Duodenal mucosa (tissue), 2 donors: Measurements from ENCODE around the gene KPNA2.
"Not testable (repeated sequence)": the region's sequence is repeated elsewhere in the genome, so short reads cannot be mapped to it uniquely, and the experiment has no call there.

Experiments
- H3K27ac ChIP-seq: one replicate; pipeline ENCODE4 v1.7.0; 2013; ENCODE audit warnings: low read depth, low read length
- H3K27me3 ChIP-seq, 2 donors: one replicate each; pipeline ENCODE4 v1.7.0; 2013; ENCODE audit warnings: low read length in 2 of 2, control low read depth in 1 of 2; ENCODE audit not compliant: insufficient read depth in 2 of 2, control insufficient read depth in 1 of 2
- H3K36me3 ChIP-seq, 2 donors: one replicate each; pipeline ENCODE4 v1.7.0; 2013; ENCODE audit warnings: low read length in 2 of 2, control low read depth in 1 of 2; ENCODE audit not compliant: insufficient read depth in 2 of 2, control insufficient read depth in 1 of 2
- H3K4me1 ChIP-seq, 2 donors: one replicate each; pipeline ENCODE4 v1.7.0; 2013; ENCODE audit warnings: low read length in 2 of 2, control low read depth in 1 of 2; ENCODE audit not compliant: insufficient read depth in 2 of 2, control insufficient read depth in 1 of 2
- H3K4me3 ChIP-seq, 2 donors: one replicate each; pipeline ENCODE4 v1.7.0; 2013; ENCODE audit warnings: low read length in 2 of 2, low read depth in 1 of 2
- H3K9ac ChIP-seq, 2 donors: one replicate each; pipeline ENCODE4 v1.7.0; 2013; ENCODE audit warnings: low read length in 2 of 2, low read depth in 1 of 2
- H3K9me3 ChIP-seq, 2 donors: one replicate each; pipeline ENCODE4 v1.7.0; 2013; ENCODE audit warnings: low read length in 2 of 2, control low read depth in 1 of 2; ENCODE audit not compliant: control insufficient read depth in 1 of 2

Gene KPNA2

GRCh38 chr17:68035523-68036303 lies at the start of gene KPNA2:
Gene KPNA2 (plus strand): TSS chr17:68035735. CDS start chr17:68037133, 1,398 bp downstream.
- Histone ChIP-seq H3K4me1 (peaks cover 5 to 8% of the 10 kb centered on the region in 2 donors), H3K27ac (peak within 1 kb of the TSS; percentile 63), H3K4me3 (peak within 1 kb of the TSS; percentile 88 to 91), H3K36me3 (peaks cover 0 to 23% of the 10 kb centered on the region in 2 donors), H3K9ac (peak within 1 kb of the TSS; percentile 84 to 90), H3K27me3 (no peaks in the 10 kb centered on the region), H3K9me3 (no peaks in the 10 kb centered on the region)

DNA sequence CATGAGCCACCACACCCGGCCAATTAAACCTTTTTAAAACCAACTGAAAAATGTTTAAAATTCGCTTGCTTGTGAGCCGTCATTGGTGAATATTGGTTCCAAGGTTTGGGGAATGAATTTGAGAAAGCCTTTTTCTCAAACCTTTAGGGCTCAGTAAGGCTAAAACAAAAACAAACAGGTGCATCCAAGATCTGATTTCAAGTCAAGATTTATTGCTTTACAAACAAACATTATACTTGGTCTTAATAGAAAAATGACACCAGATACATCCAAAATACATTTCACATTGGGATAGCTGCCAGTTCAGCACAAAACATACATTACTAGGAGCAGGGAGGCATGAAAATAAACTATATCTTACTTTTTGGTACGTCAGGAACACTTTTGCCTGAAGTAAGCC lies 44.6 kb upstream of the KPNA2 start:
- no peaks in the 10 kb centered on the region for H3K9me3 ChIP-seq
- peaks cover 0 to 2% of the 10 kb centered on the region in 2 donors for H3K27me3 ChIP-seq
- H3K36me3 ChIP-seq = no peaks in the 10 kb centered on the region
- peaks cover 15 to 16% of the 10 kb centered on the region in 2 donors for H3K4me1 ChIP-seq
- H3K27ac ChIP-seq = no peak overlapping the region
- no peak overlapping the region for H3K4me3 ChIP-seq
- H3K9ac ChIP-seq = no peak overlapping the region

DNA sequence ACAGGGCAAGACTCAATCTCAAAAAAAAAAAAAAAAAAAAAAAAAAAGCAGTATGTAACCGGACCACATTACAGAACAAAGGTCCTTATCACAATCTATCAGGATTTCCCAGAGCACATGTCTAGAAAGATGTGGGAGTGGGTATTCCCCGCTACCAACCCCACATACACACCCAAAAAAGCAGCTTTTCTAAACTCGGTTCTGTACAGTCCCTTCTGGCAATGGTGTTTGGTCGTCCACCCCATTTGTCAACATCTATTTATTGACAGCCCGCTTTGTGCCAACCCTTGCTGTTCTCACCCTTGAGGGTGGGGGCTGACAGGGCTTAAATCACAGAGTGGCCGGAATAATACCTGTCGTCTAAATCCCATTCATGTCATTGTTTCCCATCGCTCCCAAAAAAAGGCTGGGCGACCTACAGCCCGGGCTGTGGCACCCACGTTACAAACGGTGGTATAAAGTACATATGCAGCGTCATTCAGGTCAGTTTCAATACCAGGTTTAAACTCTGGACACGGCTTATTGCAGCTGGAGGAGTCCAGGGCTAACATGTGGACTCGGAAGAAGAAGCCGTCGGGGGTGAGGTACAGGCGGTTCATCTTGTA lies 42.9 kb upstream of the KPNA2 start:
- H3K4me3 ChIP-seq = peak overlapping the region; percentile 71 to 93
- H3K27me3 ChIP-seq = peaks cover 0 to 8% of the 10 kb centered on the region in 2 donors
- H3K27ac ChIP-seq = peak overlapping the region; percentile 90
- no peaks in the 10 kb centered on the region for H3K9me3 ChIP-seq
- peaks cover 15 to 16% of the 10 kb centered on the region in 2 donors for H3K4me1 ChIP-seq
- peak overlapping the region; percentile 74 to 90 for H3K9ac ChIP-seq
- H3K36me3 ChIP-seq = no peaks in the 10 kb centered on the region

- Histone ChIP-seq H3K36me3 (no peaks in the 10 kb centered on the region), H3K4me3 (peak overlapping the region; percentile 76 to 93), H3K9me3 (no peaks in the 10 kb centered on the region)
Measured at GRCh38 chr17:67993153-67993997, 42.2 kb upstream of the KPNA2 start.

DNA sequence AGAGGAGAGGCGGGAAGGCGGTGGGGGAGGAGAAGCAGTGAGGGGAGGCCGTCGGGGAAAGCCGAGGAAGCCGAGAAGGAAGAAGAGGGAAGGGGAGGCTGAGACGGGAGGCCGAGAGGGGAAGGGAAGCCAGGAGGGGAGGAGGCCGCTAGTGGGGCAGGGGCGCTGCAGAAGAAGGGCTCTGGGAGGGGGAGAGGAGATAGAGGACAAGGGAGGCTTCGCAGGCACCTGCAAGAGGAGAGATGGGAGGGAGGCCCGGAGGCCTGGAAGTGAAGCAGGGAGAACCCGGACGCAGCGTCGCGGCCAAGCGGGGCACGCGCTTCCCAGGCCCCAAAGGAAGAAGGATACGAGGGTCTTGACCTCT lies 41.6 kb upstream of the KPNA2 start:
- H3K27me3 ChIP-seq = peaks cover 0 to 8% of the 10 kb centered on the region in 2 donors
- no peaks in the 10 kb centered on the region for H3K36me3 ChIP-seq
- peak overlapping the region; percentile 90 for H3K27ac ChIP-seq
- H3K4me3 ChIP-seq = peak overlapping the region; percentile 70 to 76
- H3K4me1 ChIP-seq = peaks cover 15 to 16% of the 10 kb centered on the region in 2 donors
- peak overlapping the region; percentile 70 to 76 for H3K9ac ChIP-seq
- no peaks in the 10 kb centered on the region for H3K9me3 ChIP-seq

More at GRCh38 chr17:67993153-67993997, 42.2 kb upstream of the KPNA2 start:
- peak overlapping the region; percentile 74 to 90 for H3K9ac ChIP-seq
- peak overlapping the region; percentile 90 for H3K27ac ChIP-seq
- H3K4me1 ChIP-seq = peaks cover 15 to 16% of the 10 kb centered on the region in 2 donors
- H3K27me3 ChIP-seq = peaks cover 0 to 8% of the 10 kb centered on the region in 2 donors

DNA sequence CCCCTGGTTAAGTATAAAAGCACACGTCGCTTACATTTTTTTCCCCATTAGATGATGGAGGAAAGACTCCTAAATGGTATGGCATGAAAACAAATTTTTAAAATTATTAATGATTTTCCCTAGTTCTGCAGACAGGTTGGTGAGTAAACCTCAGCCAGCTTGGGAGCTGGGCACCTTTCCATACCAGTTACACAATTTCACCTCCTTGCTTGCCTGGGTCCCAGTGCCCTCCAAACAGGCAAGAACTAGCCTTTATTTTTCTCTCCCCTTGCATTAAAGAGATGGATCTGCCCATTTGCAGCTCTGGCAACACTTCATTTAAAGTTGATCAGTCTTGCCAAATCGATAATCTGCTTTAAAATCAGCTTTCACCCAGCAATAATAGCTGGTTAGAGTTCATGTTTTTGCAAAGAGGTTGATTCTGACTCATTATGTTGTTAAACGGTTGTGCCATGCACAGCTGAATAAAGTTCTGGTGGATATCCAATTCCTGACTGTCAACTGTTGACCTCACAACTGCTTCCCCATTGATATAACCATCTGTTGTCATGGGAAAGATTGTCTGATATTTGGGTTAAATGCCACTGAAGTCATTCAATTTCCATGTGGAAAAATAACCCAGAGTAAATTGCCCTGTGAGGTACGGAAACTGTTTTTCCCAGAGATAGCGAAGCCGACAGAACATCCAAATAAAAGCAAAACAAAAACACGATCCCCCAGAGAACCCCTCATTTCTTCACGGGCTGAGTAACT lies 40.5 kb upstream of the KPNA2 start:
- Histone ChIP-seq H3K9ac (peak overlapping the region; percentile 45 to 49), H3K36me3 (no peaks in the 10 kb centered on the region), H3K9me3 (no peaks in the 10 kb centered on the region), H3K4me3 (peak overlapping the region; percentile 69 to 83), H3K4me1 (peaks cover 15 to 16% of the 10 kb centered on the region in 2 donors), H3K27ac (no peak overlapping the region), H3K27me3 (peaks cover 0 to 8% of the 10 kb centered on the region in 2 donors)

- H3K27ac ChIP-seq = no peak overlapping the region
Measured at GRCh38 chr17:67995570-67996263, 39.8 kb upstream of the KPNA2 start.

DNA sequence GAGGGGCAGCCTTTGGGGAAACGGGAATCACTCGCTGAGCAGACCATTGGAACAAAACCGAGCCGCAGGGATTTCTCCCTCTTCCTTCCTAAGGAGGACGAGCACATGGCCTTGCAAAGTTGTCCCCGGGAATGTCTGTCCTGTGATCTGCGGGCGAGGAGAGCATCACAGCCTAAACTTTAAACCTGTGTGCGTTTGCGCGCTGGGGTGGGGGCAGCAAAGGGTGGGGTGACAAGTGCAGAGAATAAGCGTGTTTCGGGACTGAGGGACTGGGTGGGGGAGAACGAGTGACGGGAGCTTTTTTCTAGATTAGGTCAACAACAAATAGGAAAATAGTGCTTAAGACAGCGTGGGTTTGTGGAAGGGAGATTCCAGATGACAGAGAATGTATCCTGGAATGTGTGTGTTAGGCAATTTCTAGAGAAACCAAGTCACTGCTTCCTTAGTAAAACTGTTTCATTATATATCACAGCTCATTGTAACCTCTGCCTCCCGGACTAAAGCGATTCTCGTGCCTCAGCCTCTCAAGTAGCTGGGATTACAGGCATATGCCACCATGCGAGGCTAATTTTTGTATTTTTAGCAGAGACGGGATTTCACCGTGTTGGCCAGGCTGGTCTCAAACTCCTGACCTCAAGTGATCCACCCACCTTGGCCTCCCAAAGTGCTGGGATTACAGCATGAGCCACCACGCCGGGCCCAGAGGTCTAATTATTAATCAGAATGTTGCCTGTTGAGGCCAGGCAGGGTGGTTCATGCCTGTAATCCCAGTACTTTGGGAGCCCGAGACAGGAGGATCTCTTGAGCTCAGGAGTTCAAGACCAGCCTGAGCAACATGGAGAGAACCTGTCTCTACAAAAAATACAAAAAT lies 39.0 kb upstream of the KPNA2 start, which contains the start of gene C17orf58:
TSS of gene C17orf58 (minus strand) at position 169 of the 871 bp plus-strand sequence. CDS start 271 bp downstream, outside the sequence.
- H3K9me3 ChIP-seq, H3K27me3 ChIP-seq, H3K36me3 ChIP-seq, H3K27ac ChIP-seq: not testable (repeated sequence)
- Histone ChIP-seq H3K4me3 (peak within 1 kb of the TSS; percentile 69 to 83), H3K4me1 (peaks cover 15 to 16% of the 10 kb centered on the region in 2 donors), H3K9ac (peak within 1 kb of the TSS; percentile 45 to 49)

More at GRCh38 chr17:67995570-67996263, 39.8 kb upstream of the KPNA2 start:
- no peaks in the 10 kb centered on the region for H3K36me3 ChIP-seq
- peak overlapping the region; percentile 45 to 49 for H3K9ac ChIP-seq
- H3K4me1 ChIP-seq = peaks cover 15 to 16% of the 10 kb centered on the region in 2 donors
- no peaks in the 10 kb centered on the region for H3K9me3 ChIP-seq
- H3K4me3 ChIP-seq = peak overlapping the region; percentile 69 to 83
- H3K27me3 ChIP-seq = peaks cover 0 to 8% of the 10 kb centered on the region in 2 donors
